OCI-LY7 (cell line): ENCODE data around the gene FGD5. TPM values are rescaled to one million over a fixed set of nuclear protein-coding genes. Genes with fewer than 3 reads are reported as not detected.

ENCODE experiments used
- Bru-seq: library from RNA; stranded (reverse); fragments of 400-500 nt; gene quantifications from one replicate; lab custom pipeline; 2021; lab: Mats Ljungman, UMichigan
- BruChase-seq, 2 experiments: library from RNA; stranded (reverse); fragments of 400-500 nt; gene quantifications; one replicate each; lab custom pipeline; 2021; lab: Mats Ljungman, UMichigan
- BruUV-seq: library from RNA; stranded (reverse); fragments of 400-500 nt; replicated peaks from 2 replicates; lab custom pipeline; 2021; lab: Mats Ljungman, UMichigan
- CTCF ChIA-PET: fragments of 300-600 bp; sonication (Branson Sonifier 250); formaldehyde crosslinking; loops from one replicate; lab custom pipeline; 2022; ENCODE audit warnings: antibody characterized with exemption; ENCODE audit not compliant: unreplicated experiment; lab: Charles Lee
- POLR2A ChIA-PET: fragments of 300-600 bp; sonication (Branson Sonifier 250); formaldehyde crosslinking; loops from one replicate; lab custom pipeline; 2022; ENCODE audit warnings: antibody characterized with exemption; lab: Charles Lee
- DNase-seq: peaks from one replicate; pipeline ENCODE4 v3.0.0-alpha.2; 2015; ENCODE audit warnings: low spot score
- H2AFZ ChIP-seq: fragments of 200-600 bp; sonication (generic), shearing (Covaris generic); 2 replicates; pipeline ENCODE4 v1.6.1; 2014; ENCODE audit warnings: mild to moderate bottlenecking, antibody characterized with exemption, low read length, moderate library complexity
- H3K27ac ChIP-seq: fragments of 200-600 bp; sonication (generic); 2 replicates; pipeline ENCODE4 v1.5.1; 2014; ENCODE audit warnings: mixed run types, low read depth, mild to moderate bottlenecking, moderate library complexity, low read length, inconsistent platforms; ENCODE audit not compliant: poor library complexity, severe bottlenecking
- H3K36me3 ChIP-seq: fragments of 200-600 bp; sonication (generic); 2 replicates; pipeline ENCODE4 v1.6.1; 2014; ENCODE audit warnings: mild to moderate bottlenecking, antibody characterized with exemption, low read length, moderate library complexity, mixed read lengths; ENCODE audit not compliant: insufficient read depth
- H3K4me1 ChIP-seq: fragments of 200-600 bp; sonication (generic); 2 replicates; pipeline ENCODE4 v1.5.1; 2014; ENCODE audit warnings: mild to moderate bottlenecking, low read length; ENCODE audit not compliant: insufficient read depth, poor library complexity, severe bottlenecking
- H3K4me2 ChIP-seq: fragments of 200-600 bp; sonication (generic); 2 replicates; pipeline ENCODE4 v1.6.1; 2014; ENCODE audit warnings: mild to moderate bottlenecking, low read length
- H3K4me3 ChIP-seq: fragments of 200-600 bp; sonication (generic); 2 replicates; pipeline ENCODE4 v1.5.1; 2014; ENCODE audit warnings: mild to moderate bottlenecking, low read depth, low read length; ENCODE audit not compliant: poor library complexity, severe bottlenecking
- H3K79me2 ChIP-seq: fragments of 200-600 bp; sonication (generic); 2 replicates; pipeline ENCODE4 v1.6.1; 2016; ENCODE audit warnings: low read depth, mild to moderate bottlenecking, low read length, moderate library complexity, mixed read lengths; ENCODE audit not compliant: insufficient read depth
- H3K9me2 ChIP-seq: fragments of 200-600 bp; sonication (generic); 2 replicates; pipeline ENCODE4 v1.6.1; 2016; ENCODE audit warnings: mild to moderate bottlenecking, low read length, mixed read lengths; ENCODE audit not compliant: insufficient read depth
- H3K9me3 ChIP-seq: fragments of 200-600 bp; sonication (generic); 2 replicates; pipeline ENCODE4 v1.6.1; 2014; ENCODE audit warnings: mild to moderate bottlenecking, mixed run types, low read length, mixed read lengths
- H4K20me1 ChIP-seq: fragments of 200-600 bp; sonication (generic); 2 replicates; pipeline ENCODE4 v1.6.1; 2014; ENCODE audit warnings: mild to moderate bottlenecking, antibody characterized with exemption, low read length, moderate library complexity, mixed read lengths; ENCODE audit not compliant: insufficient read depth
- CTCF ChIP-seq: fragments of 200-600 bp; sonication (generic); conservative IDR thresholded peaks from 2 replicates; pipeline ENCODE4 v1.5.1; 2014; ENCODE audit warnings: mild to moderate bottlenecking, antibody characterized with exemption, low read length, moderate library complexity, mixed read lengths
- EZH2phosphoT487 ChIP-seq: fragments of 200-600 bp; sonication (generic); IDR thresholded peaks from 2 replicates; pipeline ENCODE4 v1.6.1; 2018; ENCODE audit warnings: low read depth, borderline replicate concordance, mild to moderate bottlenecking, mixed run types, antibody characterized with exemption, low read length, moderate library complexity, mixed read lengths
- intact Hi-C: fragments of 100-400 bp; cut with micrococcal nuclease; formaldehyde crosslinking; loops from one replicate; pipeline ENCODE4 v1.10.0; 2022; ENCODE audit not compliant: unreplicated experiment
- long read RNA-seq: library from polyadenylated mRNA; stranded (forward); transcript quantifications from one replicate; pipeline ENCODE4 v2.0.0, GENCODE V29; 2022
- total RNA-seq, 2 experiments: library from RNA; depleted of rRNA in 1 of 2; stranded (reverse); fragments of >200 nt in 1 of 2; shearing (Covaris generic) in 1 of 2; gene quantifications; 2 replicates each; pipeline ENCODE4 v1.2.3, GENCODE V29; 2014 to 2022

FGD5 gene
- 0.05 and 0.09 TPM in 2 replicates for total RNA-seq (2014; rRNA removed; shearing (Covaris generic))
- total RNA-seq (2022) = 0.21 TPM in 1 of 2 replicates, not detected in the other
- percentile 3 among the genes with signal in this experiment for Bru-seq, nascent RNA
- percentile 6 among the genes with signal in this experiment for BruChase-seq, experiment 1, labeled RNA remaining after a 6-hour chase
- percentile 1 among the genes with signal in this experiment for BruChase-seq, experiment 2, labeled RNA remaining after a 2-hour chase
- long read RNA-seq = 0 reads

GRCh38 chr3:14818804-14819500, at the start of gene FGD5:
Gene FGD5 (plus strand): TSS chr3:14818962. CDS start chr3:14819072, 110 bp downstream.
- ChIA-PET CTCF (no interaction called here), POLR2A (no interaction called here)
- Histone ChIP-seq H3K4me3 (no peak within 1 kb of the TSS), H4K20me1 (no peaks in the 10 kb centered on the region), H3K9me3 (no peaks in the 10 kb centered on the region), H3K36me3 (no peaks in the 10 kb centered on the region), H3K27ac (no peak within 1 kb of the TSS), H3K4me1 (no peaks in the 10 kb centered on the region), H3K79me2 (no peaks in the 10 kb centered on the region), H2AFZ (no peak within 1 kb of the TSS), H3K9me2 (no peaks in the 10 kb centered on the region), H3K4me2 (no peak within 1 kb of the TSS)
- no peak for DNase-seq
- intact Hi-C loops = no loop called here
- no TSS peak for BruUV-seq
- TF ChIP-seq EZH2phosphoT487 (no peak), CTCF (no peak)

GRCh38 chr3:14769544-14770325, 49.0 kb upstream of the FGD5 start:
- intact Hi-C loops = no loop called here

More at GRCh38 chr3:14769544-14770325, 49.0 kb upstream of the FGD5 start:
- H3K36me3 ChIP-seq = no peaks in the 10 kb centered on the region
- no peak overlapping the region for H3K4me3 ChIP-seq
- BruUV-seq = no TSS peak
- H3K79me2 ChIP-seq = no peaks in the 10 kb centered on the region
- no peak overlapping the region for H2AFZ ChIP-seq
- peaks cover 8% of the 10 kb centered on the region for H3K4me1 ChIP-seq
- H3K9me2 ChIP-seq = no peaks in the 10 kb centered on the region
- no peak overlapping the region for H3K4me2 ChIP-seq
- POLR2A ChIA-PET = interaction anchor here (0.8 to 1.3 kb wide), 2 partner anchors 9 to 82 kb away, joined by 3 to 7 read pairs; no protein-coding TSS in a partner anchor
- DNase-seq = no peak
- no peaks in the 10 kb centered on the region for H4K20me1 ChIP-seq
- H3K9me3 ChIP-seq = no peaks in the 10 kb centered on the region
- no peak overlapping the region for H3K27ac ChIP-seq
- CTCF ChIA-PET = no interaction called here
- TF ChIP-seq EZH2phosphoT487 (no peak), CTCF (no peak)
